ENCODE data around the gene LILRB3.
"Not testable (repeated sequence)": the region's sequence is repeated elsewhere in the genome, so short reads cannot be mapped to it uniquely, and the experiment has no call there.

LILRB3 gene

GRCh38 chr19:54242234-54242633 is 19.4 kb upstream of the LILRB3 start:
- not testable (repeated sequence) for DNase-seq

- not testable (repeated sequence) for DNase-seq
Measured at GRCh38 chr19:54240372-54241336, 17.8 kb upstream of the LILRB3 start.

- not testable (repeated sequence) for DNase-seq
Measured at GRCh38 chr19:54239491-54240371, 16.9 kb upstream of the LILRB3 start.

GRCh38 chr19:54233941-54234340 is 11.1 kb upstream of the LILRB3 start:
- no peak for DNase-seq

- DNase-seq: peak; percentile 83 to 87
Measured at GRCh38 chr19:54231077-54231931, 8.5 kb upstream of the LILRB3 start.

- DNase-seq: no peak
Measured at GRCh38 chr19:54230031-54230430, 7.2 kb upstream of the LILRB3 start.

- no peak for DNase-seq
Measured at GRCh38 chr19:54229146-54229545, 6.3 kb upstream of the LILRB3 start.

- DNase-seq: not testable (repeated sequence)
Measured at GRCh38 chr19:54224619-54225018, 1.8 kb upstream of the LILRB3 start.

- DNase-seq: not testable (repeated sequence)
Measured at GRCh38 chr19:54223937-54224281, 1.1 kb upstream of the LILRB3 start.

- not testable (repeated sequence) for DNase-seq
Measured at GRCh38 chr19:54223277-54223936, 600 bp upstream of the LILRB3 start.

GRCh38 chr19:54221947-54222346 is 860 bp downstream of the LILRB3 start:
- not testable (repeated sequence) for DNase-seq

GRCh38 chr19:54219702-54220101 is 3.1 kb downstream of the LILRB3 start:
- DNase-seq: not testable (repeated sequence)

- DNase-seq: no peak
Measured at GRCh38 chr19:54218960-54219661, 3.7 kb downstream of the LILRB3 start.

GRCh38 chr19:54218259-54218658 is 4.5 kb downstream of the LILRB3 start:
- no peak for DNase-seq

- not testable (repeated sequence) for DNase-seq
Measured at GRCh38 chr19:54217517-54218247, 5.1 kb downstream of the LILRB3 start.

GRCh38 chr19:54216869-54217268 is 5.9 kb downstream of the LILRB3 start:
- DNase-seq: no peak

- DNase-seq: not testable (repeated sequence)
Measured at GRCh38 chr19:54214734-54215133, 8.1 kb downstream of the LILRB3 start.

- not testable (repeated sequence) for DNase-seq
Measured at GRCh38 chr19:54214217-54214616, 8.6 kb downstream of the LILRB3 start.

- DNase-seq: no peak
Measured at GRCh38 chr19:54211235-54211634, 11.6 kb downstream of the LILRB3 start.

GRCh38 chr19:54209811-54210494 is 12.9 kb downstream of the LILRB3 start:
- DNase-seq: peak in 1 of 2 experiments; percentile 20
